ENCODE results near the gene LRRC71.

GRCh38 chr1:156897078-156897825, 23.2 kb upstream of the LRRC71 start:
- TF ChIP-seq ZC3H10 (CRISPR knock-in tag; IDR thresholded peaks at IDR 0.05): no peak
- no peak for TF ChIP-seq TOX (CRISPR knock-in tag; IDR thresholded peaks at IDR 0.05; ENCODE audit: borderline replicate concordance)
- no peak for TF ChIP-seq ISL1 (CRISPR knock-in tag; IDR thresholded peaks at IDR 0.05)
- 0 out of 2 replicates have a peak, but pooled peaks have one; percentile 16 for TF ChIP-seq ZFP3 (CRISPR knock-in tag; IDR thresholded peaks at IDR 0.05)
- no peak for TF ChIP-seq CSRNP3 (CRISPR knock-in tag; IDR thresholded peaks at IDR 0.05)
- TF ChIP-seq PATZ1 (CRISPR knock-in tag; IDR thresholded peaks at IDR 0.05; ENCODE audit: borderline replicate concordance): no peak
- TF ChIP-seq ARNTL (CRISPR knock-in tag; IDR thresholded peaks at IDR 0.05; ENCODE audit: borderline replicate concordance, low read depth): no peak
- TF ChIP-seq RARB (CRISPR knock-in tag; IDR thresholded peaks at IDR 0.05): no peak
- TF ChIP-seq ZNF8 (CRISPR knock-in tag; IDR thresholded peaks at IDR 0.05): no peak
- TF ChIP-seq CSDC2 (CRISPR knock-in tag; IDR thresholded peaks at IDR 0.05): no peak
- no peak for TF ChIP-seq CREB5 (CRISPR knock-in tag; IDR thresholded peaks at IDR 0.05; ENCODE audit: low read depth)
- TF ChIP-seq ESRRG (CRISPR knock-in tag; IDR thresholded peaks at IDR 0.05): no peak

Data from SK-N-SH treated with all-trans-retinoic acid at 6 μM for 48 hours (cell line).